Ascending aorta (tissue), 2 donors: Measurements from ENCODE around the gene DCST2. TPM values are rescaled to one million over a fixed set of nuclear protein-coding genes. Genes with fewer than 3 reads are reported as not detected.

Experiments used
- DNase-seq, 2 donors: peaks; one replicate each; pipeline ENCODE4 v3.0.0-alpha.2; 2019; ENCODE audit warnings: low spot score in 2 of 2
- H3K27ac ChIP-seq, 2 donors: fragments of 200-600 bp; sonication (generic); one replicate each; pipeline ENCODE4 v1.5.1; 2016 to 2017; ENCODE audit warnings: mild to moderate bottlenecking in 1 of 2
- H3K27me3 ChIP-seq: fragments of 200-600 bp; sonication (generic); one replicate; pipeline ENCODE4 v1.5.1; 2017
- H3K36me3 ChIP-seq, 2 donors: fragments of 200-600 bp; sonication (generic); one replicate each; pipeline ENCODE4 v1.5.1; 2016
- H3K4me1 ChIP-seq, 2 donors: fragments of 200-600 bp; sonication (generic); one replicate each; pipeline ENCODE4 v1.5.1; 2016 to 2017; ENCODE audit warnings: mild to moderate bottlenecking in 1 of 2
- H3K4me3 ChIP-seq, 2 donors: fragments of 200-600 bp; sonication (generic); one replicate each; pipeline ENCODE4 v1.5.1; 2016 to 2017; ENCODE audit warnings: mild to moderate bottlenecking in 1 of 2
- H3K9me3 ChIP-seq, 2 donors: fragments of 200-600 bp; sonication (generic); one replicate each; pipeline ENCODE4 v1.5.1; 2016
- intact Hi-C: fragments of 100-400 bp; cut with DNase I; formaldehyde crosslinking; loops from one replicate; pipeline ENCODE4 v1.15.1; 2023
- total RNA-seq: library from RNA; depleted of rRNA; stranded (reverse); fragments of >200 nt; gene quantifications from one replicate; pipeline ENCODE4 v1.1.0, GENCODE V29; 2016
- TF ChIP-seq, protein P1 (sequence below), 3 experiments: fragments of 200-600 bp in 2 of 3; fragments of 450-650 bp in 1 of 3; sonication (generic) in 2 of 3; IDR thresholded peaks; one replicate each; pipeline ENCODE4 v1.5.1; 2016 to 2019; ENCODE audit warnings: antibody characterized with exemption in 3 of 3, mild to moderate bottlenecking in 1 of 3, moderate library complexity in 1 of 3

DCST2 gene
- total RNA-seq, 1 donor from 2014 or later: 0.64 TPM

- TF ChIP-seq, protein P1, sequence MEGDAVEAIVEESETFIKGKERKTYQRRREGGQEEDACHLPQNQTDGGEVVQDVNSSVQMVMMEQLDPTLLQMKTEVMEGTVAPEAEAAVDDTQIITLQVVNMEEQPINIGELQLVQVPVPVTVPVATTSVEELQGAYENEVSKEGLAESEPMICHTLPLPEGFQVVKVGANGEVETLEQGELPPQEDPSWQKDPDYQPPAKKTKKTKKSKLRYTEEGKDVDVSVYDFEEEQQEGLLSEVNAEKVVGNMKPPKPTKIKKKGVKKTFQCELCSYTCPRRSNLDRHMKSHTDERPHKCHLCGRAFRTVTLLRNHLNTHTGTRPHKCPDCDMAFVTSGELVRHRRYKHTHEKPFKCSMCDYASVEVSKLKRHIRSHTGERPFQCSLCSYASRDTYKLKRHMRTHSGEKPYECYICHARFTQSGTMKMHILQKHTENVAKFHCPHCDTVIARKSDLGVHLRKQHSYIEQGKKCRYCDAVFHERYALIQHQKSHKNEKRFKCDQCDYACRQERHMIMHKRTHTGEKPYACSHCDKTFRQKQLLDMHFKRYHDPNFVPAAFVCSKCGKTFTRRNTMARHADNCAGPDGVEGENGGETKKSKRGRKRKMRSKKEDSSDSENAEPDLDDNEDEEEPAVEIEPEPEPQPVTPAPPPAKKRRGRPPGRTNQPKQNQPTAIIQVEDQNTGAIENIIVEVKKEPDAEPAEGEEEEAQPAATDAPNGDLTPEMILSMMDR (IDR thresholded peaks at IDR 0.05): no peak
- Histone ChIP-seq H3K36me3 (peaks cover 33 to 46% of the 10 kb centered on the region in 2 donors), H3K27me3 (no peaks in the 10 kb centered on the region), H3K4me1 (peaks cover 22 to 35% of the 10 kb centered on the region in 2 donors), H3K27ac (peak overlapping the region; percentile 95 to 99), H3K9me3 (no peaks in the 10 kb centered on the region), H3K4me3 (peak overlapping the region; percentile 61 to 82)
- intact Hi-C loops: no loop called here
- DNase-seq: no peak
These were observed 64.3 kb downstream of the DCST2 start for GRCh38 chr1:154969246-154969645.

DNA sequence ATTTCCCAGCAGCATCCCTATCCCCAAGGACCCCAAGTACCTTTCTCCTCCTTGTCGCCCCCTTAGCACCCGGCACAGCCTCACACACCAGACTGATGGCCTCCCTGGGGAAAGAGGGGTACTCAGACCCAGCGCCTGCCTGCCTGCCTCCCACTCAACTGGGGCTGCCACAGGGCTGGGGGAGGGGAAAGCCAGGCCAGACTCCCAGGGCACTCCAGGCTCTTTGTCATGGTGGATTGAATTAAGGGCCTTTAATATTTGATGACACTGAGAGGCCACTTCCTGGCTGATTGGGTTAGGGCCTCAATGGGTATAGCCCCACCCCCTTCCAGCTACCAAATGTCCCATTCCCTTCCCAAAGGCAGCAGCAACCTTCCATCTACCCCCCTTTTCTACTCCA is 64.8 kb downstream of the DCST2 start:
- no peak for DNase-seq
- H3K9me3 ChIP-seq: no peaks in the 10 kb centered on the region
- H3K36me3 ChIP-seq: peaks cover 38 to 51% of the 10 kb centered on the region in 2 donors
- TF ChIP-seq, protein P1 (IDR thresholded peaks at IDR 0.05): no peak
- H3K4me1 ChIP-seq: peaks cover 22 to 35% of the 10 kb centered on the region in 2 donors
- intact Hi-C loops: no loop called here
- no peak overlapping the region for H3K4me3 ChIP-seq
- H3K27me3 ChIP-seq: no peaks in the 10 kb centered on the region
- peak overlapping the region; percentile 95 to 99 for H3K27ac ChIP-seq

Other genes starting within 250 kb of the DCST2 start
- 24.6 TPM for gene KCNN3, start 163.5 kb downstream of the DCST2 start, total RNA-seq
- gene PMVK, start 97.1 kb downstream of the DCST2 start, total RNA-seq: 9.6 TPM
- gene PBXIP1, start 77.7 kb downstream of the DCST2 start, total RNA-seq: 70.0 TPM
- gene PYGO2, start 72.0 kb downstream of the DCST2 start, total RNA-seq: 48.7 TPM
- 211 TPM for gene SHC1, start 63.0 kb downstream of the DCST2 start, total RNA-seq
- 40.4 TPM for gene CKS1B, start 59.1 kb downstream of the DCST2 start, total RNA-seq
- gene FLAD1, start 50.4 kb downstream of the DCST2 start, total RNA-seq: 31.2 TPM
- not detected for gene LENEP, start 40.2 kb downstream of the DCST2 start, total RNA-seq
- 83.1 TPM for gene ZBTB7B, start 31.0 kb downstream of the DCST2 start, total RNA-seq
- not detected for gene DCST1, start within 50 bp of the DCST2 start, total RNA-seq
- gene ADAM15, start 17.5 kb upstream of the DCST2 start, total RNA-seq: 610 TPM
- gene EFNA4, start 30.0 kb upstream of the DCST2 start, total RNA-seq: 11.2 TPM
- 1.5 TPM for gene EFNA3, start 45.1 kb upstream of the DCST2 start, total RNA-seq
- gene EFNA1, start 94.1 kb upstream of the DCST2 start, total RNA-seq: 66.7 TPM
- gene SLC50A1, start 102.1 kb upstream of the DCST2 start, total RNA-seq: 9.4 TPM
- 78.2 TPM for gene DPM3, start 106.8 kb upstream of the DCST2 start, total RNA-seq
- gene KRTCAP2, start 139.5 kb upstream of the DCST2 start, total RNA-seq: 146 TPM
- not detected for gene TRIM46, start 140.1 kb upstream of the DCST2 start, total RNA-seq
- 40.3 TPM for gene THBS3, start 174.1 kb upstream of the DCST2 start, total RNA-seq
- 23.9 TPM for gene MTX1, start 174.9 kb upstream of the DCST2 start, total RNA-seq
- gene ENTREP3, start 221.7 kb upstream of the DCST2 start, total RNA-seq: 34.5 TPM
- gene SCAMP3, start 228.6 kb upstream of the DCST2 start, total RNA-seq: 63.6 TPM
- 32.1 TPM for gene CLK2, start 239.7 kb upstream of the DCST2 start, total RNA-seq
- 2.6 TPM for gene HCN3, start 243.7 kb upstream of the DCST2 start, total RNA-seq